Upper lobe of left lung (tissue), 4 donors: Measurements from ENCODE around the gene TLE1.

Experiments
- EP300 ChIP-seq, 4 donors: sonication (generic); formaldehyde crosslinking; IDR thresholded peaks; one replicate each; pipeline ENCODE4 v1.5.1; 2017; ENCODE audit warnings: antibody characterized with exemption in 4 of 4, control low read depth in 2 of 4
- POLR2A ChIP-seq, 4 donors: fragments of 450-650 bp; IDR thresholded peaks; one replicate each; pipeline ENCODE4 v1.5.1; 2016 to 2017; ENCODE audit warnings: antibody characterized with exemption in 4 of 4, mild to moderate bottlenecking in 2 of 4
- POLR2AphosphoS5 ChIP-seq, 2 donors: sonication (generic); formaldehyde crosslinking; IDR thresholded peaks; one replicate each; pipeline ENCODE4 v1.5.1; 2017; ENCODE audit warnings: antibody characterized with exemption in 2 of 2
- TF ChIP-seq, protein P1 (sequence below), 6 experiments: fragments of 450-650 bp in 4 of 6; fragments of 200-600 bp in 2 of 6; sonication (generic) in 2 of 6; IDR thresholded peaks; one replicate each; pipeline ENCODE4 v1.5.1; 2016 to 2019; ENCODE audit warnings: antibody characterized with exemption in 6 of 6

DNA sequence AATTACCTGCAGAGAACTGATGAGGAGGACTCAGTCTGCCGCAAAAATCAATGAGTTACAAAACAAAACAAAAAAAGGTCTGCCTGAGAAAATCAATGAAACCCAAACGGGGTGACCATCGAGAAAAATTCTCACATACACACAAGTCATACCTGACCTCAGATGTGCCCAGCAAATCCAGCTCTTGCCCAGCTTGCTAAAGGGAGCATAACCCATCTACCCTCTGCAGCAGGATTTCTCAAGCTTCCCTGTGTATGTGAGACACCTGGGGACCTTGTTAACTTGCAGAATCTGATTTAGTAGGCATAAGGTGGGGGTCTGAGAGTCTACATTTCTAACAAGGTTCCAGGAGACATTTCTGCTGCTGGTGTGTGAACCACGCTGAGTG, 126.3 kb downstream of the TLE1 start:
- TF ChIP-seq, protein P1, sequence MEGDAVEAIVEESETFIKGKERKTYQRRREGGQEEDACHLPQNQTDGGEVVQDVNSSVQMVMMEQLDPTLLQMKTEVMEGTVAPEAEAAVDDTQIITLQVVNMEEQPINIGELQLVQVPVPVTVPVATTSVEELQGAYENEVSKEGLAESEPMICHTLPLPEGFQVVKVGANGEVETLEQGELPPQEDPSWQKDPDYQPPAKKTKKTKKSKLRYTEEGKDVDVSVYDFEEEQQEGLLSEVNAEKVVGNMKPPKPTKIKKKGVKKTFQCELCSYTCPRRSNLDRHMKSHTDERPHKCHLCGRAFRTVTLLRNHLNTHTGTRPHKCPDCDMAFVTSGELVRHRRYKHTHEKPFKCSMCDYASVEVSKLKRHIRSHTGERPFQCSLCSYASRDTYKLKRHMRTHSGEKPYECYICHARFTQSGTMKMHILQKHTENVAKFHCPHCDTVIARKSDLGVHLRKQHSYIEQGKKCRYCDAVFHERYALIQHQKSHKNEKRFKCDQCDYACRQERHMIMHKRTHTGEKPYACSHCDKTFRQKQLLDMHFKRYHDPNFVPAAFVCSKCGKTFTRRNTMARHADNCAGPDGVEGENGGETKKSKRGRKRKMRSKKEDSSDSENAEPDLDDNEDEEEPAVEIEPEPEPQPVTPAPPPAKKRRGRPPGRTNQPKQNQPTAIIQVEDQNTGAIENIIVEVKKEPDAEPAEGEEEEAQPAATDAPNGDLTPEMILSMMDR (IDR thresholded peaks at IDR 0.05): no peak
- TF ChIP-seq POLR2AphosphoS5 (IDR thresholded peaks at IDR 0.05): no peak
- no peak for TF ChIP-seq EP300 (IDR thresholded peaks at IDR 0.05)
- TF ChIP-seq POLR2A (IDR thresholded peaks at IDR 0.05): no peak
